ENCODE results near the gene GNG8. TPM values are rescaled to one million over a fixed set of nuclear protein-coding genes. Genes with fewer than 3 reads are reported as not detected.

Gene GNG8
- total and polyA plus RNA-seq, 10 of the 15 experiments (the other 5 are each of a cell fraction or from before 2014, with no cell fraction given), result 1.2 to 6.6 (median 2.7) TPM; not detected in 6

GRCh38 chr19:46616631-46617322 lies 19.2 kb downstream of the GNG8 start:
- ATAC-seq, result peak; percentile 6
- no peak for DNase-seq (ENCODE audit: low read depth, low spot score)
- in situ Hi-C loops (cut with MboI), result no loop called here
- no peak for TF ChIP-seq NR2C1 (IDR thresholded peaks at IDR 0.05)
- TF ChIP-seq RELB (IDR thresholded peaks at IDR 0.05; ENCODE audit: low read depth), result peak; percentile 20; the same call in 1 of the 2 replicates
- TF ChIP-seq MYC (IDR thresholded peaks at IDR 0.05; ENCODE audit: insufficient read depth, insufficient read length, insufficient replicate concordance, low read length, severe bottlenecking), result no peak
- TF ChIP-seq JUND (IDR thresholded peaks at IDR 0.05; ENCODE audit: low read depth, low read length), result no peak
- TF ChIP-seq, protein P1, sequence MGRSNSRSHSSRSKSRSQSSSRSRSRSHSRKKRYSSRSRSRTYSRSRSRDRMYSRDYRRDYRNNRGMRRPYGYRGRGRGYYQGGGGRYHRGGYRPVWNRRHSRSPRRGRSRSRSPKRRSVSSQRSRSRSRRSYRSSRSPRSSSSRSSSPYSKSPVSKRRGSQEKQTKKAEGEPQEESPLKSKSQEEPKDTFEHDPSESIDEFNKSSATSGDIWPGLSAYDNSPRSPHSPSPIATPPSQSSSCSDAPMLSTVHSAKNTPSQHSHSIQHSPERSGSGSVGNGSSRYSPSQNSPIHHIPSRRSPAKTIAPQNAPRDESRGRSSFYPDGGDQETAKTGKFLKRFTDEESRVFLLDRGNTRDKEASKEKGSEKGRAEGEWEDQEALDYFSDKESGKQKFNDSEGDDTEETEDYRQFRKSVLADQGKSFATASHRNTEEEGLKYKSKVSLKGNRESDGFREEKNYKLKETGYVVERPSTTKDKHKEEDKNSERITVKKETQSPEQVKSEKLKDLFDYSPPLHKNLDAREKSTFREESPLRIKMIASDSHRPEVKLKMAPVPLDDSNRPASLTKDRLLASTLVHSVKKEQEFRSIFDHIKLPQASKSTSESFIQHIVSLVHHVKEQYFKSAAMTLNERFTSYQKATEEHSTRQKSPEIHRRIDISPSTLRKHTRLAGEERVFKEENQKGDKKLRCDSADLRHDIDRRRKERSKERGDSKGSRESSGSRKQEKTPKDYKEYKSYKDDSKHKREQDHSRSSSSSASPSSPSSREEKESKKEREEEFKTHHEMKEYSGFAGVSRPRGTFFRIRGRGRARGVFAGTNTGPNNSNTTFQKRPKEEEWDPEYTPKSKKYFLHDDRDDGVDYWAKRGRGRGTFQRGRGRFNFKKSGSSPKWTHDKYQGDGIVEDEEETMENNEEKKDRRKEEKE (IDR thresholded peaks at IDR 0.05), result no peak
- TF ChIP-seq, protein P2, sequence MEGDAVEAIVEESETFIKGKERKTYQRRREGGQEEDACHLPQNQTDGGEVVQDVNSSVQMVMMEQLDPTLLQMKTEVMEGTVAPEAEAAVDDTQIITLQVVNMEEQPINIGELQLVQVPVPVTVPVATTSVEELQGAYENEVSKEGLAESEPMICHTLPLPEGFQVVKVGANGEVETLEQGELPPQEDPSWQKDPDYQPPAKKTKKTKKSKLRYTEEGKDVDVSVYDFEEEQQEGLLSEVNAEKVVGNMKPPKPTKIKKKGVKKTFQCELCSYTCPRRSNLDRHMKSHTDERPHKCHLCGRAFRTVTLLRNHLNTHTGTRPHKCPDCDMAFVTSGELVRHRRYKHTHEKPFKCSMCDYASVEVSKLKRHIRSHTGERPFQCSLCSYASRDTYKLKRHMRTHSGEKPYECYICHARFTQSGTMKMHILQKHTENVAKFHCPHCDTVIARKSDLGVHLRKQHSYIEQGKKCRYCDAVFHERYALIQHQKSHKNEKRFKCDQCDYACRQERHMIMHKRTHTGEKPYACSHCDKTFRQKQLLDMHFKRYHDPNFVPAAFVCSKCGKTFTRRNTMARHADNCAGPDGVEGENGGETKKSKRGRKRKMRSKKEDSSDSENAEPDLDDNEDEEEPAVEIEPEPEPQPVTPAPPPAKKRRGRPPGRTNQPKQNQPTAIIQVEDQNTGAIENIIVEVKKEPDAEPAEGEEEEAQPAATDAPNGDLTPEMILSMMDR (IDR thresholded peaks at IDR 0.05 in 2 of 3, conservative IDR thresholded peaks at IDR 0.05 in 1 of 3; ENCODE audit: control insufficient read depth in 2 of 3, extremely low read depth in 1 of 3, insufficient read depth in 1 of 3, low read depth in 3 of 3, low read length in 3 of 3), result peak; percentile 32 to 73 (median 55)
- no peak for TF ChIP-seq SIX5 (IDR thresholded peaks at IDR 0.05; ENCODE audit: low read depth, low read length, severe bottlenecking)
- 0 out of 4 replicates have a peak, but pooled peaks of 1 of the 2 experiments have one; percentile 6 for TF ChIP-seq ETV6 (conservative IDR thresholded peaks at IDR 0.05 in 1 of 2, IDR thresholded peaks at IDR 0.05 in 1 of 2; ENCODE audit: borderline replicate concordance in 1 of 2, low read depth in 1 of 2)
- peak; percentile 87 for TF ChIP-seq CBFB (IDR thresholded peaks at IDR 0.05; ENCODE audit: low read depth)
- TF ChIP-seq CREM (IDR thresholded peaks at IDR 0.05; ENCODE audit: low read depth), result peak; percentile 16; the same call in 1 of the 2 replicates
- peak; percentile 17 to 25; a peak in 1 of 4 replicates for TF ChIP-seq BHLHE40 (IDR thresholded peaks at IDR 0.05; ENCODE audit: borderline replicate concordance in 1 of 2, low read depth in 2 of 2, low read length in 1 of 2)
- no peak for TF ChIP-seq CHD1 (IDR thresholded peaks at IDR 0.05; ENCODE audit: low read depth, low read length)
- TF ChIP-seq RUNX3 (IDR thresholded peaks at IDR 0.05; ENCODE audit: low read length), result peak; percentile 93
- TF ChIP-seq DPF2 (IDR thresholded peaks at IDR 0.05), result 0 out of 2 replicates have a peak, but pooled peaks have one; percentile 51
- peak in 1 of 2 experiments; percentile 23; a peak in 1 of 3 replicates for TF ChIP-seq EGR1 (IDR thresholded peaks at IDR 0.05; ENCODE audit: borderline replicate concordance in 1 of 2, low read depth in 2 of 2, low read length in 2 of 2)

More at GRCh38 chr19:46616631-46617322, 19.2 kb downstream of the GNG8 start:
- BruUV-seq (replicated peaks), result no TSS peak
- Histone ChIP-seq H2AFZ (ENCODE audit: control insufficient read depth, low read depth, low read length) (0 out of 2 replicates have a peak overlapping the region, but pooled peaks have one; percentile 10), H3K4me3 (0 out of 2 replicates have a peak overlapping the region, but pooled peaks have one; percentile 21), H3K9ac (ENCODE audit: control insufficient read depth, insufficient read depth, low read length) (peak overlapping the region; percentile 43), H3K4me2 (ENCODE audit: control insufficient read depth, insufficient read depth) (peak overlapping the region; percentile 62), H3K9me3 (replicated peaks; ENCODE audit: control insufficient read depth, insufficient read depth, low read length) (no peaks in the 10 kb centered on the region), H3K27ac (ENCODE audit: control insufficient read depth, insufficient read depth) (peak overlapping the region; percentile 61), H3K27me3 (replicated peaks in 1 of 2; ENCODE audit: control insufficient read depth in 2 of 2, insufficient read depth in 2 of 2, low read length in 1 of 2) (no peaks in the 10 kb centered on the region), H3K4me1 (ENCODE audit: control insufficient read depth, insufficient read depth, low read length) (peaks cover 48% of the 10 kb centered on the region), H4K20me1 (ENCODE audit: control insufficient read depth, insufficient read depth) (no peaks in the 10 kb centered on the region), H3K36me3 (ENCODE audit: control insufficient read depth in 2 of 2, insufficient read depth in 2 of 2, low read length in 1 of 2) (no peaks in the 10 kb centered on the region), H3K79me2 (ENCODE audit: control insufficient read depth, insufficient read depth, low read length) (peaks cover 9% of the 10 kb centered on the region)
- intact Hi-C loops (cut with micrococcal nuclease; ENCODE audit: unreplicated experiment), result no loop called here
- POLR2A ChIA-PET, result interaction anchor here (0.5 to 7.7 kb wide), 6 partner anchors 10 to 207 kb away, joined by 3 to 72 read pairs (median 4); partner anchors contain the start of genes CALM3 and DACT3
- 18% methylated on average over 17 of the region's 17 CpGs for WGBS (ENCODE audit: insufficient coverage, insufficient replicate concordance, low lambda C conversion rate, missing lambda C conversion rate)
- CTCF ChIA-PET, result interaction anchor here (0.7 to 13.7 kb wide), 11 partner anchors 12 to 497 kb away, joined by 3 to 434 read pairs (median 6); partner anchors contain the start of genes CALM3, DACT3, GNG8 and PTGIR
- FAIRE-seq, result no peak
- RAD21 ChIA-PET (ENCODE audit: unreplicated experiment), result interaction anchor here (0.8 to 11.8 kb wide), 13 partner anchors 8 to 87 kb away, joined by 3 to 245 read pairs (median 4); partner anchors contain the start of genes CALM3, DACT3, GNG8 and PTGIR
- SMC1A ChIA-PET (ENCODE audit: uncharacterized antibody, unreplicated experiment), result interaction anchor here (0.9 to 17.6 kb wide), 8 partner anchors 9 to 46 kb away, joined by 3 to 286 read pairs (median 6); partner anchors contain the start of genes CALM3, DACT3 and PTGIR
